Measurements from ENCODE around the gene ZBTB12. TPM values are rescaled to one million over a fixed set of nuclear protein-coding genes. Genes with fewer than 3 reads are reported as not detected.

Gene ZBTB12
- total and polyA plus RNA-seq, 2 of the 13 experiments (the other 11 are each of a cell fraction or from before 2014, with no cell fraction given): 4.8 to 6.0 TPM

- TF ChIP-seq ZNF704 (CRISPR knock-in tag; IDR thresholded peaks at IDR 0.05; ENCODE audit: borderline replicate concordance) (0 out of 2 replicates have a peak, but pooled peaks have one; percentile 65), ZNF747 (CRISPR knock-in tag; IDR thresholded peaks at IDR 0.05; ENCODE audit: borderline replicate concordance) (no peak)
Measured at GRCh38 chr6:31946370-31946885, 44.5 kb upstream of the ZBTB12 start (continued).

- Histone ChIP-seq H2AFZ (ENCODE audit: low read length) (no peak within 1 kb of the TSS), H3K27ac (ENCODE audit: extremely low read length, insufficient read depth, low read length) (peak within 1 kb of the TSS; percentile 91), H3K4me2 (ENCODE audit: low read depth, low read length) (peak within 1 kb of the TSS; percentile 98), H4K20me1 (ENCODE audit: insufficient read depth, low read length) (no peaks in the 10 kb centered on the region), H3K9me3 (ENCODE audit: low read length) (no peaks in the 10 kb centered on the region), H3K27me3 (ENCODE audit: control insufficient read depth in 1 of 2, insufficient read depth in 2 of 2, low read length in 2 of 2) (no peaks in the 10 kb centered on the region; a peak in 1 of 5 replicates), H3K79me2 (ENCODE audit: insufficient read depth, low read length) (peaks cover 22% of the 10 kb centered on the region), H3K4me3 (replicated peaks in 1 of 3; ENCODE audit: insufficient read depth in 1 of 3, low read depth in 2 of 3, low read length in 3 of 3) (peak within 1 kb of the TSS; percentile 59 to 90 (median 66)), H3K36me3 (replicated peaks in 1 of 2; ENCODE audit: control insufficient read depth in 1 of 2, insufficient read depth in 2 of 2, low read length in 2 of 2) (peaks cover 14 to 63% of the 10 kb centered on the region in 2 experiments), H3K9ac (ENCODE audit: insufficient read depth, low read depth, low read length) (peak within 1 kb of the TSS; percentile 91), H3K4me1 (ENCODE audit: insufficient read depth, low read length) (peaks cover 85% of the 10 kb centered on the region)
- no TSS peak for BruUV-seq (replicated peaks)
- intact Hi-C loops (cut with micrococcal nuclease; ENCODE audit: unreplicated experiment): loop anchor here (1.0 to 2.0 kb wide), 3 partner anchors 18 to 47 kb away; partner anchors contain the start of genes C2 and ZBTB12
- ATAC-seq: peak; percentile 95
- CTCF ChIA-PET (ENCODE audit: low intra/inter-chr PET ratio, low total read pairs): no interaction called here
- in situ Hi-C loops (cut with HindIII; ENCODE audit: extremely low pct_ligation_motif_present, low pct_unique_long_range_greater_than_20kb): loop anchor here (5.0 kb wide), 1 partner anchor 43 kb away; the partner anchor contains the start of gene ZBTB12
- peak; percentile 100 for FAIRE-seq
- POLR2A ChIA-PET: interaction anchor here (0.5 to 5.1 kb wide), 55 partner anchors 9 to 1026 kb away, joined by 3 to 151 read pairs (median 5); partner anchors contain the start of genes ABHD16A, APOM, ATF6B and C2
- WGBS (ENCODE audit: low lambda C conversion rate): 2% methylated on average over 11 of the region's 11 CpGs
- peak; percentile 100 for DNase-seq (ENCODE audit: low spot score)
- peak; percentile 44 for TF ChIP-seq HNRNPK (IDR thresholded peaks at IDR 0.05; ENCODE audit: low read depth, low read length, poor library complexity, severe bottlenecking)
- TF ChIP-seq ARID5B (CRISPR knock-in tag; IDR thresholded peaks at IDR 0.05): peak; percentile 91
- TF ChIP-seq NKX3-1 (CRISPR knock-in tag; IDR thresholded peaks at IDR 0.05): 0 out of 2 replicates have a peak, but pooled peaks have one; percentile 26
- no peak; the same call in 1 of the 2 replicates for TF ChIP-seq NRL (CRISPR knock-in tag; IDR thresholded peaks at IDR 0.05; ENCODE audit: borderline replicate concordance)
- peak; percentile 94 for TF ChIP-seq ZC3H13 (CRISPR knock-in tag; IDR thresholded peaks at IDR 0.05)
- TF ChIP-seq JUN (CRISPR knock-in tag; IDR thresholded peaks at IDR 0.05): no peak
- peak; percentile 97 for TF ChIP-seq GATAD2A (CRISPR knock-in tag; IDR thresholded peaks at IDR 0.05)
- TF ChIP-seq MAF1 (CRISPR knock-in tag; IDR thresholded peaks at IDR 0.05; ENCODE audit: borderline replicate concordance): peak; percentile 83; the same call in 1 of the 2 replicates
- TF ChIP-seq ZNF513 (CRISPR knock-in tag; conservative IDR thresholded peaks at IDR 0.05): no peak
Measured at GRCh38 chr6:31945507-31946369, 43.9 kb upstream of the ZBTB12 start, which contains the start of gene CFB. CFB (plus strand) TSS chr6:31946095; CDS start chr6:31946222, 127 bp downstream.

All from HepG2 (cell line).